HepG2 (cell line): ENCODE data around the gene SERINC1. TPM values are rescaled to one million over a fixed set of nuclear protein-coding genes. Genes with fewer than 3 reads are reported as not detected.
A peak's percentile ranks its signal among the peaks of the same experiment; 100 is the strongest.

Source experiments
- FOXA1 ChIP-seq, 2 experiments: fragments of 450-650 bp in 1 of 2; sonication (generic) in 1 of 2; formaldehyde crosslinking in 1 of 2; IDR thresholded peaks; 2 replicates each; pipeline versions ENCODE4 v1.4.0 to v1.6.1; 2016 to 2020; ENCODE audit warnings: missing genetic modification reagents in 1 of 2
- HMG20A ChIP-seq: IDR thresholded peaks from 2 replicates; pipeline ENCODE4 v1.6.1; 2016; ENCODE audit warnings: borderline replicate concordance
- IRF1 ChIP-seq: sonication (generic); formaldehyde crosslinking; IDR thresholded peaks from 2 replicates; pipeline ENCODE4 v1.4.0; 2020; ENCODE audit warnings: low read depth, mild to moderate bottlenecking, missing genetic modification reagents
- KDM1A ChIP-seq: IDR thresholded peaks from 2 replicates; pipeline ENCODE4 v1.6.1; 2016; ENCODE audit warnings: missing compliant biosample characterization
- MYC ChIP-seq: sonication (generic); formaldehyde crosslinking; IDR thresholded peaks from 2 replicates; pipeline ENCODE4 v1.9.0; 2021; ENCODE audit warnings: missing genetic modification reagents, borderline replicate concordance
- NFE2L2 ChIP-seq: fragments of 150-350 bp; IDR thresholded peaks from 2 replicates; pipeline ENCODE4 v1.6.1; 2014; ENCODE audit warnings: low read length
- RBM22 ChIP-seq: fragments of 200-400 bp; formaldehyde crosslinking; optimal IDR thresholded peaks from 2 replicates; pipeline ENCODE3; 2017; ENCODE audit warnings: mild to moderate bottlenecking, low read length, moderate library complexity
- SMAD1 ChIP-seq: sonication (generic); formaldehyde crosslinking; IDR thresholded peaks from 2 replicates; pipeline ENCODE4 v1.4.0; 2020; ENCODE audit warnings: missing genetic modification reagents, low read depth, mild to moderate bottlenecking, borderline replicate concordance
- TAF15 ChIP-seq: fragments of 200-400 bp; formaldehyde crosslinking; IDR thresholded peaks from one replicate; pipeline ENCODE4 v1.6.1; 2018; ENCODE audit warnings: mild to moderate bottlenecking, low read depth, low read length; ENCODE audit not compliant: poor library complexity, severe bottlenecking
- ZBTB40 ChIP-seq, 2 experiments: fragments of 450-650 bp in 1 of 2; sonication (generic) in 1 of 2; formaldehyde crosslinking in 1 of 2; IDR thresholded peaks; 2 replicates each; pipeline versions ENCODE4 v1.6.1 to v1.8.0; 2016 to 2022; ENCODE audit warnings: antibody characterized with exemption in 1 of 2, mild to moderate bottlenecking in 1 of 2, missing genetic modification reagents in 1 of 2
- ZNF20 ChIP-seq: sonication (generic); formaldehyde crosslinking; IDR thresholded peaks from 2 replicates; pipeline ENCODE4 v1.4.0; 2020; ENCODE audit warnings: mild to moderate bottlenecking, moderate library complexity, missing genetic modification reagents
- ZNF678 ChIP-seq: sonication (generic); formaldehyde crosslinking; IDR thresholded peaks from 2 replicates; pipeline ENCODE4 v1.4.0; 2020; ENCODE audit warnings: mild to moderate bottlenecking, missing genetic modification reagents
- polyA plus RNA-seq, 8 experiments: library from polyadenylated mRNA; depleted of rRNA in 3 of 8; stranded (reverse) in 7 of 8; unstranded in 1 of 8; fragments of >200 nt; fragmentation: Illumina TruSeq in 4 of 8; extraction: Trizol in 4 of 8; gene quantifications; 2 replicates each; pipeline versions ENCODE4 v1.2.1 to v1.2.3, GENCODE V29; 2011 to 2016; ENCODE audit warnings: low read depth in 4 of 8, missing spikeins in 1 of 8, mixed read lengths in 1 of 8; ENCODE audit not compliant: insufficient read depth in 1 of 8
- total RNA-seq, 5 experiments: library from RNA; depleted of rRNA; stranded (reverse); fragments of >200 nt; fragmentation: Illumina TruSeq; extraction: Trizol; gene quantifications; 2 replicates each; pipeline ENCODE4 v1.2.3, GENCODE V29; 2016; ENCODE audit warnings: low read depth in 1 of 5
- TF ChIP-seq, protein P1 (sequence below): IDR thresholded peaks from 2 replicates; pipeline ENCODE4 v1.6.1; 2016; ENCODE audit warnings: low read depth, control low read depth
- TF ChIP-seq, protein P2 (sequence below): sonication (generic); formaldehyde crosslinking; IDR thresholded peaks from 2 replicates; pipeline ENCODE4 v1.8.0; 2022; ENCODE audit warnings: missing genetic modification reagents, low read depth, mild to moderate bottlenecking, borderline replicate concordance

Gene SERINC1
- total and polyA plus RNA-seq, 2 of the 13 experiments (the other 11 are each of a cell fraction or from before 2014, with no cell fraction given) = 93.5 to 112 TPM

DNA sequence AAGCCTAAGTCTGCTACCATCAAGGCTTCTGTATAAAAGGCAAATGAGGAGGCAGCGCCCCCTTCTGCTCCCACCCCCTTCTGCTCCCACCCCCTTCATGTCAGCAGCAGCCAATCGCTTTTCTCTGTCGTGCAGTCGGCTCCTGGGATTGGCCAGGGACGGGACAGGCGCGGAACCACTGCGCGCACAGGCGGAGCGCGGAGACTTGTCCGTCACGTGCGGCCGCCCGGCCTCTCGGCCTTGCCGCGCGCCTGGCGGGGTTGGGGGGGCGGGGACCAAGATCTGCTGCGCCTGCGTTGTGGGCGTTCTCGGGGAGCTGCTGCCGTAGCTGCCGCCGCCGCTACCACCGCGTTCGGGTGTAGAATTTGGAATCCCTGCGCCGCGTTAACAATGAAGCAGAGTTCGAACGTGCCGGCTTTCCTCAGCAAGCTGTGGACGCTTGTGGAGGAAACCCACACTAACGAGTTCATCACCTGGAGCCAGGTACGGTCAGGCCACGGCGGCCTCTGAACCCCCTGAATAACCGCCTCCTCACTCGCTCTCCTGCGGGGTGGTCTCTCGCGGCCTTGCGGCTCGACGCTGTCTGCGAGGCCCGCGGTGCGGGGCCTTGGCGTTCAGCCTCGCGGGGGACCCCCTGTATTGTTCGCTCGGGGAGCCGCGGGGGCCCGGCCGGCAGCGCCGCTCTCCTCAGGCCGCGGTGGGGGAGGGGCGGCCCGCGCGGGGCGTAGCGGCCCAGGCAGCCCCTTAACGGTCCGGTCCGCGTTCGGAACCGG lies 72.1 kb downstream of the SERINC1 start, which contains the start of gene HSF2 (continued):
- TF ChIP-seq ZBTB40 (IDR thresholded peaks at IDR 0.05) = no peak
- TF ChIP-seq ZBTB40 (CRISPR knock-in tag; IDR thresholded peaks at IDR 0.05) = peak; percentile 86; the same call in 1 of the 2 replicates
- TF ChIP-seq ZNF678 = no peak
- TF ChIP-seq NFE2L2 = no peak
- TF ChIP-seq, protein P1, sequence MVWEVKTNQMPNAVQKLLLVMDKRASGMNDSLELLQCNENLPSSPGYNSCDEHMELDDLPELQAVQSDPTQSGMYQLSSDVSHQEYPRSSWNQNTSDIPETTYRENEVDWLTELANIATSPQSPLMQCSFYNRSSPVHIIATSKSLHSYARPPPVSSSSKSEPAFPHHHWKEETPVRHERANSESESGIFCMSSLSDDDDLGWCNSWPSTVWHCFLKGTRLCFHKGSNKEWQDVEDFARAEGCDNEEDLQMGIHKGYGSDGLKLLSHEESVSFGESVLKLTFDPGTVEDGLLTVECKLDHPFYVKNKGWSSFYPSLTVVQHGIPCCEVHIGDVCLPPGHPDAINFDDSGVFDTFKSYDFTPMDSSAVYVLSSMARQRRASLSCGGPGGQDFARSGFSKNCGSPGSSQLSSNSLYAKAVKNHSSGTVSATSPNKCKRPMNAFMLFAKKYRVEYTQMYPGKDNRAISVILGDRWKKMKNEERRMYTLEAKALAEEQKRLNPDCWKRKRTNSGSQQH (CRISPR knock-in tag) = 0 out of 2 replicates have a peak, but pooled peaks have one; percentile 39
- no peak for TF ChIP-seq RBM22
- TF ChIP-seq, protein P2, sequence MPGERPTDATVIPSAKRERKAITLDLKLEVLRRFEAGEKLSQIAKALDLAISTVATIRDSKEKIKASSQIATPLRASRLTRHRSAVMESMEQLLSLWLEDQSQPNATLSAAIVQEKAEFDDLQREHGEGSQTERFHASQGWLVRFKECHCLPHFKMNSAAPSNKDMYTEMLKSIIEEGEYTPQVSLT (CRISPR knock-in tag) = no peak
- no peak for TF ChIP-seq TAF15
- peak; percentile 93; the same call in 1 of the 2 replicates for TF ChIP-seq SMAD1
- TF ChIP-seq FOXA1 (IDR thresholded peaks at IDR 0.05) = no peak
- TF ChIP-seq FOXA1 (CRISPR knock-in tag; IDR thresholded peaks at IDR 0.05) = no peak
- no peak for TF ChIP-seq KDM1A
- peak; percentile 80 for TF ChIP-seq MYC
- no peak for TF ChIP-seq IRF1 (CRISPR knock-in tag)
- no peak for TF ChIP-seq ZNF20 (CRISPR knock-in tag)
- no peak for TF ChIP-seq HMG20A (CRISPR knock-in tag)
